ENCODE results near the gene COL1A2.

Gene COL1A2

DNA sequence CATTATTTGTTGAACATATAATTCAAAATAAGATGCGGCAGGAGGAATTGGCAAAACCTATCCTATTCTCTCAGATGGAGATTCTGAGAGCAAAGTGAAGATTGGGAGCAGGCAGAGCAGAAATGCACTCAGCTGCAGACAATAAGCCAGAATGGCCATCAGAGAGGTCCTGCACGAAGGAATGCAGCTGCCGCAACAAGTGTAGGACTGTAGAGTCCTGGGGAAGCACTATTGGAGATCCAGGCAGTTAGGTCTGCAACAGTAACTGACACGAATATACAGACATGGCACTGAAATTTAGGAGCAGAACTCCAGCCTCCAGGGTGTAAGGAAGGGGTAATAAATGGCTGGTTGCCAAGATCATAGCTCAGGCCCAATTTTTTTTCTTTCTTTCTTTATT, 10.4 kb upstream of the COL1A2 start:
- no peak for DNase-seq (ENCODE audit: low read depth)

GRCh38 chr7:94386416-94386815, 8.3 kb upstream of the COL1A2 start:
- no peak for DNase-seq (ENCODE audit: low read depth)

DNA sequence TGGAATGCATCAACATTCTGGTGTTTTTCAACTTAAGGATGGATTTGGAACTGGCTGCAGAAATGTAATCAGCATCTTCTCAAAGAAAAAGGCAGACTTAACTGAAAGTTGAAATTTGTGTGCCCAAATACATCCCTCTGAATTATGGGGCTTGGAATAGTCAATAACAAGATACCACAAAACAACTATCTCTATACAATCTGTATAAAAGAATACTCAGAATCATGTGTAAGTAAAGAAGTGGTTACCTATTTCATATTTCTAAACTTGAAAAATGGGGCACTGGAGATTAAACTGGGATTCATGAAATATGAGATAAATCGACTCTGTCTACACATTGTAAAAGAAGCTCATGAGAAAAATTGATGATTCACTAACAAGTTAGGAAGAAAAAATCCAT, 6.2 kb upstream of the COL1A2 start:
- no peak for DNase-seq (ENCODE audit: low read depth)

GRCh38 chr7:94389381-94389780, 5.3 kb upstream of the COL1A2 start:
- no peak for DNase-seq (ENCODE audit: low read depth)

- DNase-seq (ENCODE audit: low read depth): no peak
Observed at GRCh38 chr7:94391726-94392392, 2.8 kb upstream of the COL1A2 start.

- DNase-seq (ENCODE audit: low read depth): no peak
Observed at GRCh38 chr7:94392393-94392786, 2.3 kb upstream of the COL1A2 start.

DNA sequence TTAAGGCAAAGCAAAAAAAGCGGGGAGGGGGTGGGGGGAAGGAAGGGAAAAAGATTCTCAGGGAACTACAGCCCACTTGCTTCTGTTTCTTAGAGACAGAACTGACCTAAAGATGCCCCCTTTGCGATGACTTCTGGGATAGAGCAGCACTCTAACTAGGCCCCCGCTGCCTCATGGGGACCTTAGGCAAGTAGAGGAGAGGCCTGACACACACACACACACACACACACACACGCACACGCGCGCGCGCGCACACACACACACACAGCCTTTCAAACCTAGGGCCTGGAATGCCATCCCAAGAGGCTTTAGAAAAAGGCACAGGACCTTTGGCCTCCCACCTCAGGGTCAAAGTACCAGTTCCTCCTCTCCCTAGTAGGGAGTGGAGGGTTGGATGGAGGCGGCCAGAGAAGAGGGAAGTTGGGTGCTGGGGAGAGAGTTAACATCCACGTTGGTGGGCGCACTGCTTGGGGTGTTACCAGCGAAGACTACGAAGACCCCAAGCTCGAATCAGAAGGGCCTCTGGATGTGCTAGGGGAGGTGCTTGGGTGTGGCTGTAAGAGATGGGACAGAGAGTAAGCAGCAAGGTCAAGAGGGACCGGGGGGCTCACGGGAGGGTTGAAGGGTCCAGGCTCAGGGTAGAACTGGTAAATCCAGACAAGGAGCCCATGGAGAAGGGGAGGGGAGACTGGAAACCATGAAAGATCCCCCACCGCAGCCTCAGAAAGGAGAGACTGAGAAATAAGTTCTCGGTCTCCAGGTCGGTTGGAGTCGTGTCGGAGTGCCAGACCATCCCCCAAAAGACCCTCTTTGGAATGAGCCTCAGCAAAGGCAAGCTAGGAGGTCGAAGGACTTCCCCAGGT, 1.2 kb upstream of the COL1A2 start:
- no peak for DNase-seq (ENCODE audit: low read depth)

DNA sequence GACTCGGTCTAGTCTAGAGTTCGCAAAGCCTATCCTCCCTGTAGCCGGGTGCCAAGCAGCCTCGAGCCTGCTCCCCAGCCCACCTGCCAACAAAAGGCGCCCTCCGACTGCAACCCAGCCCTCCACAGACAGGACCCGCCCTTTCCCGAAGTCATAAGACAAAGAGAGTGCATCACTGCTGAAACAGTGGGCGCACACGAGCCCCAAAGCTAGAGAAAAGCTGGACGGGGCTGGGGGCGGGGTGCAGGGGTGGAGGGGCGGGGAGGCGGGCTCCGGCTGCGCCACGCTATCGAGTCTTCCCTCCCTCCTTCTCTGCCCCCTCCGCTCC, 622 bp upstream of the COL1A2 start:
- DNase-seq (ENCODE audit: low read depth): no peak

DNA sequence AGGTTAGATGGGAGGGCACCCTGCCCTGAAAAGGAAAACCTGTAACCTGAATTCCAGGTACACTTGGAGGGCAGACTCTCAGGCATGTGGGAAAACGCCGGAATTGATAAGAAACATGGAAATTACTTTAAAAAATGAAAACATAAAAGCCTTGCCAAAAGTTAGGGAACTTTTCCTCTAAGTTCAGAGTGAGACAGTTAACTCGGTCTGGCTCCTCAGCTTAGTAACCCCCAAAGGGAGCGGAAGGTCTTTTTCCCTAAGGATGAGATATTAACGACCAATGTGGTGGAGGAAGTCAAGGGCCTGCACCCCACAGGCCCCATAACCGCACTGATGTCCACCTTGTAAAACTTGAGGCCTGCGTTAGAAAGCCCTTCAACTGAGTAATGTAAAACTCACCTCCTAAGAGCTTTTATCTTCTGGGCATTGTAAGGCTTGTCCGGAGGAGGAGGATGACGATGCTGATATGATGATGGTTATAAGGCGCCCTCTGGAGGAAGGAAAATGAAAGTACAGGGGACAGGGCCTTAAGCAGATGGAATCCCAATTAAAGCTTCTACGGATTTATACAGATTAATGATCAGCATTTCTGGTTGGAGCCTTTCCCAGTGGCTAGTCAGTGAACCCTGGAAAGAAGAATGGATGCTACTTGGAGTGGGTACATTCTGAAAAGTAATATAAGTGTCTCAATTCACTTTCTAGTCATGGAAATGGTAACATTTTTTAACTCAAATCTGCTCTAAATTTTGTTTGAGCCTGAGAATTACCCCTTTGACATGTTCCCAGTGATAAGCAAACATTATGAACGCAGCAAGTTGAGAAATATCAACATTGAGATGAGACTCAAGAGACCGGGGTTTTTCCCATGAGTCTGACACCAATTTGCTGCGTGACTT, 694 bp downstream of the COL1A2 start:
- no peak for DNase-seq (ENCODE audit: low read depth)

GRCh38 chr7:94396037-94396431, 1.3 kb downstream of the COL1A2 start:
- no peak for DNase-seq (ENCODE audit: low read depth)

- DNase-seq (ENCODE audit: low read depth): no peak
Observed at GRCh38 chr7:94396596-94396995, 1.9 kb downstream of the COL1A2 start.

GRCh38 chr7:94397722-94398121, 3.0 kb downstream of the COL1A2 start:
- DNase-seq (ENCODE audit: low read depth): no peak

DNA sequence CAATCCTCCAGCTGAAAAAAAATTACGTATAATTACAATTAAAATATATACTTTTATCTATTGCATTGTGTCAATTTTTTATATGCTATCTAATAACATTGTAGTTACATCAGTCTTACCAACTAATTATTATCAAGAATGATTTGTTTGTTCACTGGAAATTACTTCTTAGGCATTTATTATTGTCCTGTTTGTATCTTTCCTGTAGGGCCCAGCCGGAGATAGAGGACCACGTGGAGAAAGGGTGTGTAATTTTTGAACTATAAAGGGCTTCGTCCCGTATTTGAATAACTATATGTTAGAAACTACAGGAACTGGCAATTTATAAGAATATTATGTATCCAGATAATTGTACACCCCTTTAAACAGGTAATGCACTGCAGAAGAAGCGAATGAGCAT, 4.1 kb downstream of the COL1A2 start:
- DNase-seq (ENCODE audit: low read depth): no peak

DNA sequence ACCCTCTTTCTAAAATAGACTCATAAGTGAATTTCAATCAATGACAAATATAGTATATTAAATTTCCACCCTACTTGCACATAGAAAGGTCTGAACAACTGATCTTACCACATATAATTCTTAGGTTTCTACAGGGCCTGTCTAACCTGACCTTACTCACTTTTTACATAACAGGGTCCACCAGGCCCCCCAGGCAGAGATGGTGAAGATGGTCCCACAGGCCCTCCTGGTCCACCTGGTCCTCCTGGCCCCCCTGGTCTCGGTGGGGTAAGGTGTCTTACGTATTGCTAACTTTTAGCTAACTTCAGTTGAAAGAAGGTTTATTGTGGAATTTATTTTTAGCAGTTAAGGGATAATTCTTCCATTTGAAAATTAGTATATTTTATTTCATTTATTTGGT, 5.3 kb downstream of the COL1A2 start:
- DNase-seq (ENCODE audit: low read depth): no peak

DNA sequence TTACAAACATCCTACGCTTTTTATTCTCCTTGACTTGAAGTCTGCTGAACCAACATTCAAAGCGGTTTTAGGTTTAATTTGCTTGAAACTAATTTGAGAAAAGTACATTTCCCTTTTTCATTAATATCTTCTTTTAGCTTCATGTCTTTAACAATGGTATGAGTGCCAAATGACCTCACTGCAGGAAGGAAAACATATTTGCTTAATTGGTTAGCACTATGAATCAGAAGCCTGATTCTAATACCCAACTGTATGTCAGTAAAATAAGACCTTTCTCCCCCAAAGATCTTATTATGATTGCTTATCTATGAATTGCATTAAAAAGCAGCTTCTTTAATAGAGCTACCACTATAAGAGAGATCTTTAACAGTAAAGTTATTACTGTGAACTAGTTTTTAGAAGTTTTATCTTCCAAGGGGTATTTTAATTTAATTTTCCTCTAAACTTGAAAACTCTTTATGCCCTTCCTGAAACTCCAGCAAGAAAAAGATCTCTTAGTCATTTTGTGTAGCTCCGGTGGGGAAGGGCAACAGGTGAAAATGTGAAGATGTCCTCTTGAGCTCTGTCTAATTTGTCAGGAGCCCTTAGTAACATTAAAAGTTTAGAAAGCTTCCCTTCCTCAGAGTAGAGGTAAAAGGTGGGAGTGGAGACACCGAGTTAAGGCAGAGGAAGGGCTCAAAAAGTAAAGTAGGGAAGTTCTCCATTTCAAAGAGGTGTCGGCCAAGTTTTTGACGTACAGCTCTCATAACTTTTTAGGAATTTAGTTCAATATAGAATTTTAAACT, 6.1 kb downstream of the COL1A2 start:
- DNase-seq (ENCODE audit: low read depth): no peak

DNA sequence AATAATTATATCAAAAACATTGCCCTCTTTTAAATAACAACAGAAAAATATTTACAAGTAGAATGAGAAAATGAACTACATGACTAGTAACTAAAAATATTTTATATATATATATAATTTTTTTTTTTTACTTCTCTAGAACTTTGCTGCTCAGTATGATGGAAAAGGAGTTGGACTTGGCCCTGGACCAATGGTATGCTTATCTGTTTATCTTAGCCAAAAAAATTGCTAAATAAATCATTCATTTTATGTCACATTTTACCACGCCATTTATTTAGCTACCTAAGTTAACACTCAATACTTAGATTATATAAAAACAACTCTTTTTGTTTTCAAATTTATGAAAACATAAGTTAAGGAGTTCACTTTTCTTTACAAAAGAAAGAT, 6.7 kb downstream of the COL1A2 start:
- no peak for DNase-seq (ENCODE audit: low read depth)

GRCh38 chr7:94403546-94403945, 8.9 kb downstream of the COL1A2 start:
- DNase-seq (ENCODE audit: low read depth): no peak

DNA sequence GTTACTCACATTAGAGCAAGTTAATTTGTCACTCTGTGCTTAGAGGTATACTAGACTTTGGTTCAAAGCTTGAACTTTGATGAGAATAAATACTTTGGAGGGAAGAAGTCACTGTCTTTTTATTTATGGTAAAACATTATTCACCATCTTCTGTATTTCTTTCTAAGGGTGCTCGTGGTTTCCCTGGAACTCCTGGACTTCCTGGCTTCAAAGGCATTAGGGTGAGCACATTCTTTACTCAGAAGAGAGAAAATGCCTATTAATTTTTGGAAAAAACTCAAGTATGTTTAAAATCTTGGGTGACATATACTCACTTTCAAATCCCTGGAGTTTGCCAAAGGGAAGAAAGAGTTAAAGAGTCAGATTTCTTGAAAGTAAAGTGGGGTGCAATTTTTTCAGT, 10.8 kb downstream of the COL1A2 start:
- no peak for DNase-seq (ENCODE audit: low read depth)

GRCh38 chr7:94406696-94407095, 12.0 kb downstream of the COL1A2 start:
- no peak for DNase-seq (ENCODE audit: low read depth)

DNA sequence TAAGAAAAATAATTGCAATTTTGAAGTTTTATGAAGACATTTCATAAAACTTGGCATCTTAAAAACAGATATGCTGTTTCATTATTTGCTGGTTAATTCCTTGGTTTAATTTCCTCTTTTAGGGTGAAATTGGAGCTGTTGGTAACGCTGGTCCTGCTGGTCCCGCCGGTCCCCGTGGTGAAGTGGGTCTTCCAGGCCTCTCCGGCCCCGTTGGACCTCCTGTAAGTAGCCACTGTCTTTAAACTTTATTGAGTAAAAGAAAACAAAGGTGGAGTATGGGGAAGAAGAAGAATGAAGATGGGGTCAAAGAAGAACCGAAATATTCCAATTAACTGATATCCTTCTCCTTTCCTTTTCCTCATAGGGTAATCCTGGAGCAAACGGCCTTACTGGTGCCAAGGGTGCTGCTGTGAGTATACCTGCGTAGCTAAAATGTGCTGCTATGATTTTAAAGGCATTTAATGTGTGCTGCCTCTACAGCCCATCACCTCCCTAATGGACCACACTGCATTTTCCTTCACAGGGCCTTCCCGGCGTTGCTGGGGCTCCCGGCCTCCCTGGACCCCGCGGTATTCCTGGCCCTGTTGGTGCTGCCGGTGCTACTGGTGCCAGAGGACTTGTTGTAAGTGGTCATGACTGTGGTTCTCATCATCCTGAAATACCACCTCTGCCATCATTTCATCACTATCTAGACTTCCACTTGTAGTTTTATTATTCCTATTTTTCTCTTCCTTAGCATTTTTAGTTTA, 14.7 kb downstream of the COL1A2 start:
- no peak for DNase-seq (ENCODE audit: low read depth)
